HG02571 (cell line): ENCODE results near the gene ARHGEF11.
"Not testable (repeated sequence)": the region's sequence is repeated elsewhere in the genome, so short reads cannot be mapped to it uniquely, and the experiment has no call there.

Experiments used
- ATAC-seq: cut with Tn5 transposase; IDR thresholded peaks from one replicate; pipeline ENCODE4 v1.9.1; 2021; ENCODE audit warnings: mild to moderate bottlenecking, moderate library complexity; ENCODE audit not compliant: unreplicated experiment

The ARHGEF11 gene

GRCh38 chr1:156931974-156932710 is 113.4 kb downstream of the ARHGEF11 start:
- no peak for ATAC-seq

GRCh38 chr1:156931211-156931952 is 114.2 kb downstream of the ARHGEF11 start:
- no peak for ATAC-seq

- ATAC-seq = no peak
These were observed 115.1 kb downstream of the ARHGEF11 start for GRCh38 chr1:156930483-156930882.

GRCh38 chr1:156929596-156930238 is 115.8 kb downstream of the ARHGEF11 start:
- ATAC-seq = no peak

- no peak for ATAC-seq
These were observed 117.4 kb downstream of the ARHGEF11 start for GRCh38 chr1:156928043-156928602.

- no peak for ATAC-seq
These were observed 118.1 kb downstream of the ARHGEF11 start for GRCh38 chr1:156927215-156928042.

- ATAC-seq = not testable (repeated sequence)
These were observed 118.8 kb downstream of the ARHGEF11 start for GRCh38 chr1:156926695-156927094.

GRCh38 chr1:156926175-156926574 is 119.4 kb downstream of the ARHGEF11 start:
- no peak for ATAC-seq

- no peak for ATAC-seq
These were observed 120.2 kb downstream of the ARHGEF11 start for GRCh38 chr1:156925154-156926010.

- ATAC-seq = no peak
These were observed 120.9 kb downstream of the ARHGEF11 start for GRCh38 chr1:156924478-156925153.

- ATAC-seq = no peak
These were observed 121.7 kb downstream of the ARHGEF11 start for GRCh38 chr1:156923670-156924477.

- no peak for ATAC-seq
These were observed 122.4 kb downstream of the ARHGEF11 start for GRCh38 chr1:156922986-156923669.

- no peak for ATAC-seq
These were observed 124.5 kb downstream of the ARHGEF11 start for GRCh38 chr1:156921053-156921529.

- ATAC-seq = no peak
These were observed 125.1 kb downstream of the ARHGEF11 start, which contains the start of gene LRRC71 for GRCh38 chr1:156920233-156921052. Gene LRRC71, plus strand, starts transcription at chr1:156920632. Its CDS starts 172 bp downstream, at chr1:156920804.

GRCh38 chr1:156914440-156914856 is 131.1 kb downstream of the ARHGEF11 start:
- no peak for ATAC-seq

GRCh38 chr1:156913809-156914387 is 131.6 kb downstream of the ARHGEF11 start:
- ATAC-seq = no peak
